Measurements from ENCODE around the gene CNTNAP2.

DNA sequence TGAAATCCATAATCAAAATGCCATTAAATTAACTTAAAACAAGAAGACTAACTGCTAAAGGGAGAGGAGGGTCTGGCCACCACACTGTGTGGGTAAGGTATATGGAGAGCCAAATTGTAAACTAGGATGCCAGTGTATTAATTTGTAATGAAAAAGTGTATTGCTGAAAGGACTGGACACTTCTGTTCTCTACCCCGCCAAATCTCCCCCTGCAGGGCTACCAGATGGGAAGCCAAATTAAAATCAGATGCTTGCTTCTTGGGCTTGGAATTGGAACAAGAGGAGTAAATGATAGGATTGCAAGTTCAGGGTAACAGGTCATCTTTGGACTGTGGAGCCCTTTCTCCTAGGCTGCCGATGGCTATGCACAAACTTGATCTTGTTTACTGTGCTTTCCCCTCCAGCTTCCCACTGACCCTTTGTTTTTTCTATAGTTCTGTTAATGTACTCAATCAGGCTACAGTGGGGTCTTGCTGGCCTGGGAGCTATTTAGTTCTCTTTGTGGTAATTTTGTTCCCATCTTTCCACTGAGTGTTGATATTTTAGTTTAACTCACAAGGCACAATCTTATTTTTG, 1541.9 kb downstream of the CNTNAP2 start:
- no peak for TF ChIP-seq EZH2 (IDR thresholded peaks at IDR 0.05)
- TF ChIP-seq POLR2AphosphoS5 (IDR thresholded peaks at IDR 0.05; ENCODE audit: borderline replicate concordance, low read depth, low read length), result no peak
- TF ChIP-seq FOXP2 (optimal IDR thresholded peaks at IDR 0.05; ENCODE audit: control extremely low read depth, extremely low read length, insufficient read depth), result no peak
